SJCRH30 (cell line): ENCODE measurements around the gene CCL18. TPM values are rescaled to one million over a fixed set of nuclear protein-coding genes. Genes with fewer than 3 reads are reported as not detected.
"Not testable (repeated sequence)": the region's sequence is repeated elsewhere in the genome, so short reads cannot be mapped to it uniquely, and the experiment has no call there.

Source experiments
- DNase-seq, 2 experiments: peaks; one replicate each; pipeline ENCODE4 v3.0.0-alpha.2; 2015 to 2020
- H3K27ac ChIP-seq: fragments of 250-450 bp; sonication (Bioruptor Pico); 2 replicates; pipeline ENCODE4 v1.5.1; 2020; ENCODE audit warnings: mild to moderate bottlenecking, moderate library complexity
- H3K27me3 ChIP-seq: fragments of 250-450 bp; sonication (Bioruptor Pico); 2 replicates; pipeline ENCODE4 v1.5.1; 2020; ENCODE audit warnings: mild to moderate bottlenecking, moderate library complexity
- H3K36me3 ChIP-seq: fragments of 250-450 bp; sonication (Bioruptor Pico); 2 replicates; pipeline ENCODE4 v1.5.1; 2020; ENCODE audit warnings: mild to moderate bottlenecking, moderate library complexity
- H3K4me1 ChIP-seq: fragments of 250-450 bp; sonication (Bioruptor Pico); 2 replicates; pipeline ENCODE4 v1.5.1; 2020; ENCODE audit warnings: mild to moderate bottlenecking, moderate library complexity
- H3K4me3 ChIP-seq: fragments of 250-450 bp; sonication (Bioruptor Pico); 2 replicates; pipeline ENCODE4 v1.5.1; 2020; ENCODE audit warnings: mild to moderate bottlenecking, moderate library complexity
- H3K9me3 ChIP-seq: fragments of 250-450 bp; sonication (Bioruptor Pico); replicated peaks from 2 replicates; pipeline ENCODE4 v1.5.1; 2020; ENCODE audit warnings: mild to moderate bottlenecking, moderate library complexity
- total RNA-seq: library from RNA; depleted of rRNA; stranded (reverse); fragments of >200 nt; shearing (Covaris generic); gene quantifications from 2 replicates; pipeline ENCODE4 v1.2.3, GENCODE V29; 2014; rRNA removed

Gene CCL18, protein sequence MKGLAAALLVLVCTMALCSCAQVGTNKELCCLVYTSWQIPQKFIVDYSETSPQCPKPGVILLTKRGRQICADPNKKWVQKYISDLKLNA
- not detected in 2 replicates for total RNA-seq

DNA sequence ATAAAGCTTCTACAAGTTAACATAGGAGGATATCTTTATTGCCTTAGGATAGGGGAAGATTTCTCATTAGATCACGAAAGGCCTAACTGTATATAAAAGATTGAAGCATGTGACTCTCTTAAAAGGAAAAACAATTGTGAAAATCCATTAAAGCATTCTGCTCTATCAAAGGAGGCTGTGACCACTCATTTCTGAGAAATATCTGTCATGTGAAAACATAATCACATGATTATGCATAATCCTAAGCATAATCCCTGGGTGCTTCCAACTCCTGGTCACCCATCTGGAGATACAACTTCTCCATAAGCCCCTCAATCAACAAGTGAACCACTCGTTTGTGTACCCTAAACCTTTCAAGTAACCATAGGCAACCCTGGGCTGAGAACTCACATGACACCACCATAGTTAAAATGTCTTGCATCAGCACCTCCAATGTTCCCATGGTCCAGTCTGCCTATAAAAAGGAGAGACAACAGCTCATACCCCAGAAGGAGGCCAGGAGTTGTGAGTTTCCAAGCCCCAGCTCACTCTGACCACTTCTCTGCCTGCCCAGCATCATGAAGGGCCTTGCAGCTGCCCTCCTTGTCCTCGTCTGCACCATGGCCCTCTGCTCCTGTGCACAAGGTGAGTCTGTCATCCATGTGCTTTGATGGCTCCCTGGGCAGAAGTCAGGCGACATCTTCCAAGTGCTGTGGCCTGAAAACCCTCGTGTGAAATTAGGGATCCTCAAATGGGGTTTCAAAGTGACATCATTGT lies at the start of gene CCL18:
Gene CCL18, plus strand, starts transcription at position 487 of the 756 bp plus-strand sequence. Its CDS starts 71 bp downstream, at position 558.
- Histone ChIP-seq H3K4me3 (no peak within 1 kb of the TSS), H3K36me3 (no peaks in the 10 kb centered on the region), H3K27me3 (peaks cover 2% of the 10 kb centered on the region), H3K4me1 (no peaks in the 10 kb centered on the region), H3K9me3 (no peaks in the 10 kb centered on the region), H3K27ac (no peak within 1 kb of the TSS)
- no peak for DNase-seq

DNA sequence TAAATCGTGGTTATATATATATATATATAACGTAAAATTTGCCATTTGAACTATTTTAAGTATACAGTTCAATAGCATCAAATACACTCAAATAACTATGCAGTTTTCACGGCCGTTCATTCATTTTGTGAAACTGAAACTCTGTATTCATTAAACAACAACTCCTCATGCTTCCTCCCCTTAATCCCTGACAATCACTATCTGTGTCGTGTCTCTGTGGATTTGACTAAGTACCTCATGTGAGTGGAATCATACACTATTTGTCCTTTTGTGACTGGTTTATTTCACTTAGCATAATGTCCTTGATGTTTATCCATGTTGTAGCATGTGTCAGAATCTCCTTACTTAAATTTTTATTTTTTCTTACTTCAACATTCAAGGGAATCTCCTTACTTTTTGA lies 49.1 kb upstream of the CCL18 start:
- no peak for DNase-seq

DNA sequence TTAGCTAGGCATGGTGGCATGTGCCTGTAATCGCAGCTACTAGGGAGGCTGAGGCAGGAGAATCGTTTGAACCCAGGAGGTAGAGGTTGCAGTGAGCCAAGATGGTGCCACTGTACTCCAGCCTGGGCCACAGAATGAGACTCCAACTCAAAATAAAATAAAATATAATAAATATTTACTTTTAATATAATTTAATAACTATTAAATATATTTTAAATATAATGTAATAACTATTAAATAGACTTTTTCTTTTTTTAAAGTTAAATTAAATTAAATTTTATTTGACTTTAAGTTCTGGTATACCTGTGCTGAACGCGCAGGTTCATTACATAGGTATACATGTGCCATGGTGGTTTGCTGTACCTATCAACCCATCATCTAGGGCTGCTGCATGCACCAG lies 48.2 kb upstream of the CCL18 start:
- not testable (repeated sequence) for H3K27ac ChIP-seq, H3K9me3 ChIP-seq

More for the DNA sequence above, 49.1 kb upstream of the CCL18 start:
- Histone ChIP-seq H3K27ac (no peak overlapping the region), H3K4me3 (no peak overlapping the region), H3K9me3 (no peaks in the 10 kb centered on the region), H3K36me3 (no peaks in the 10 kb centered on the region), H3K27me3 (peaks cover 17% of the 10 kb centered on the region), H3K4me1 (no peaks in the 10 kb centered on the region)

DNA sequence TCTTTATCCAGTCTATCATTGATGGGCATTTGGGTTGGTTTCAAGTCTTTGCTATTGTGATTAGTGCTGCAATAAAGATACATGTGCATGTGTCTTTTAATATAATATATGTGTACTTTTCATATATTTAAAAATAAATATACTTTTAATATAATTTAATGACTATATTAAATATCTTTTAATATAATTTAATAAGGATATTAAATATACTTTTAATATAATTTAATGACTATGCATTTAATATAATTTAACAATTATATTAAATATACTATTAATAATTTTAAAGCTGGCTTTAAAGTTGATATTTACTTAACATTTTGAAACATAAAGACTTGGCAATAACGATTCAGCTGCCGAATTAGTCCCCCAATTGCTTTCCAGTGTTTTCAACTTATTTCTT lies 47.5 kb upstream of the CCL18 start:
- H3K36me3 ChIP-seq: no peaks in the 10 kb centered on the region
- no peak overlapping the region for H3K27ac ChIP-seq
- H3K27me3 ChIP-seq: peaks cover 17% of the 10 kb centered on the region
- no peak for DNase-seq
- no peaks in the 10 kb centered on the region for H3K4me1 ChIP-seq
- no peaks in the 10 kb centered on the region for H3K9me3 ChIP-seq
- H3K4me3 ChIP-seq: no peak overlapping the region

More for the DNA sequence above, 48.2 kb upstream of the CCL18 start:
- H3K4me1 ChIP-seq, H3K4me3 ChIP-seq, H3K36me3 ChIP-seq, DNase-seq: not testable (repeated sequence)
- H3K27me3 ChIP-seq: peaks cover 17% of the 10 kb centered on the region

DNA sequence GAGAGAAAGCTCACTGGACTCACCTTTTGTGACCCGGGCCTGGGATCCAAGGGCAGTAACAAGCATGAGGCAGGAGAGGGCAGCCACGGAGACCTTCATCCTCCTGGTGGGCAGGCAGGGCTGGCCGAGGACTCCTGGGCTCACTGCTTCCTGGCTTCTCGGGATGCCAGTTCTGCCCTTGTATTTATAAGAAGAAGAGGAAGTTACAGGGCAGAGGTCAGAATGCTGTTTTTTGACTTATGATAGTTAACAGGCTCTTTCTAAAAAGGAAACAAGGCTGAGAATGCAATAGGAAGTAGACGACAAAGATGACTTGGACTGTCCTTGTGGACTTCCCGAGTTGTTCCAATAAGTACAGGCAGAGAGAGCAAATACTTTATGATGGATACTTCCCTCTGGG lies 46.3 kb upstream of the CCL18 start, which contains the start of gene CCL23:
Gene CCL23, minus strand, starts transcription at position 174 of the 400 bp plus-strand sequence. Its CDS starts 75 bp downstream, at position 99.
- H3K27ac ChIP-seq: no peak within 1 kb of the TSS
- H3K4me3 ChIP-seq: no peak within 1 kb of the TSS
- H3K4me1 ChIP-seq: no peaks in the 10 kb centered on the region
- DNase-seq: no peak
- H3K36me3 ChIP-seq: no peaks in the 10 kb centered on the region
- H3K27me3 ChIP-seq: peaks cover 17% of the 10 kb centered on the region
- no peaks in the 10 kb centered on the region for H3K9me3 ChIP-seq

DNA sequence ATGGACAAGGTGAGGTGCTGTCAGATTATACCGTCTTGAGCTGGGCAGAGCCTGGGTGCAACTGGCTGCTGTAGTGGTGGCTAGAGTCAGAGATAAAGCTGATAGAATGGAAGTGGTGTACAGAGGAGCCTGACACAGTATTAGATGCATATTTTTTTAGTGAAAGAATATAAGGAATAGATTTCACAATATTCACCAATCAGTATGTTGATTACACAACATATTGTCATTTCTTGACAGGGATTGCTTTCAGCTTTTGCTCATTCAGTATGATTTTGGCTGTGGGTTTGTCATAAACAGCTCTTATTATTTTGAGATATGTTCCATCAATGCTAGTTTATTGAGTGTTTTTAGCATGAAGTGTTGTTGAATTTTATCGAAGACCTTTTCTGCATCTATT lies 44.6 kb upstream of the CCL18 start:
- DNase-seq: no peak
- no peaks in the 10 kb centered on the region for H3K4me1 ChIP-seq
- no peak overlapping the region for H3K4me3 ChIP-seq
- H3K9me3 ChIP-seq: no peaks in the 10 kb centered on the region
- H3K36me3 ChIP-seq: no peaks in the 10 kb centered on the region
- peaks cover 21% of the 10 kb centered on the region for H3K27me3 ChIP-seq
- H3K27ac ChIP-seq: no peak overlapping the region

DNA sequence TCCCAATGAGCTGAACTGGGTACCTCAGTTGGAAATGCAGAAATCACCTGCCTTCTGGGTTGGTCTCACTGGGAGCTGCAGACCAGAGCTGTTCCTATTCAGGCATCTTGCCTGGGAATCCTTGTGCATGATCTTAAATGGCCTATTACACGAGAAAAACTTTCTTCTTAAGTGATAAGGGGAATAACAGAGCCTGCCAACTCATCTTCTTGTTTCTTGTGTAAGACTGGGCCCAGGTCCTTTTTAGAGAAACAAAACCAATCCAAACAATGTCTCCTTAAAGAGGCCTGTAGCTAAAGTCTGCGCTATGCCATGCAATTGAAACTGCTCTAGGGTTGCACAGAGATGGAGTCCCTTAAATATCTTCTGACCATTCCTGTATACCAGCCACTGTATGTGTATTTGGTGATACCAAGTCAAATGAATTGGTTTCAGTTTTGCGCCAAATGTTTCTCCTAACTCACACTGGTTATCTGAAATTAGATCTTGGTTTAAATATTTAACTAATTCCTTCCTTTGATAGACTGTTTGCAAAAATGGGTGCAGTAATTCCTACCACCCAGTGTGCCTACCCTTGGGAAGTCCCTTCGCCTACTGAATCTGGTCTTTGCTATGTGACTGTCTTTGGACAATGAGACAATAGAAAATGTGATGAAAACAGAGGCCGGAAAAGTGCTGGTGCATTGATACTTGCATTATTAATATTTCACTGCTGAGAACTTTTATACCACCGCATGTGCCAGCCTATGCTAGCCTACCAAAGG lies 39.8 kb upstream of the CCL18 start:
- H3K27me3 ChIP-seq: 0 out of 2 replicates have a peak, but pooled peaks cover 5% of the 10 kb centered on the region
- no peaks in the 10 kb centered on the region for H3K9me3 ChIP-seq
- H3K27ac ChIP-seq: no peak overlapping the region

DNA sequence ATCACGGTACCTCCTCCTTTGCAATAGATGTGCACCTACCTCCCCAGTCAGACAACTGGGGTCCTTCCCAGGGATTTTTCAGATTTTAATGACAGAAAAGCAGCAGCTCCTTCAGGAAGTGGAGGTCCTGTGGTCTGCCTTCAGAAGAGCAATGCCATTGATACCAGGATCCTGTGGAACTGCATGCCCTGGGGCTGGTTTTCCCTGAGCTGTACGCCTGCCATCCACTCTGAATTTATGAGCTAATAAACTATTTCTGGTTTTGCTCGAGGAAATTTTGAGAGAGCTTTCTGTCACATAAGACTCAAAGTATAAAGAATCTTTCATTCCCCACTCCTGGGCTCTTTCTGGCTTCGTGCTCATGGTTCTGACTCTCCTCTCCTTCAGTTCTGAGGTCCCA lies 36.3 kb upstream of the CCL18 start:
- no peak for DNase-seq
- Histone ChIP-seq H3K4me3 (no peak overlapping the region), H3K4me1 (no peaks in the 10 kb centered on the region), H3K36me3 (no peaks in the 10 kb centered on the region), H3K27ac (no peak overlapping the region), H3K9me3 (no peaks in the 10 kb centered on the region), H3K27me3 (peaks cover 10% of the 10 kb centered on the region; the same call in 1 of the 2 replicates)

More for the DNA sequence above, 39.8 kb upstream of the CCL18 start:
- Histone ChIP-seq H3K4me1 (no peaks in the 10 kb centered on the region), H3K4me3 (no peak overlapping the region), H3K36me3 (no peaks in the 10 kb centered on the region)
- no peak for DNase-seq

DNA sequence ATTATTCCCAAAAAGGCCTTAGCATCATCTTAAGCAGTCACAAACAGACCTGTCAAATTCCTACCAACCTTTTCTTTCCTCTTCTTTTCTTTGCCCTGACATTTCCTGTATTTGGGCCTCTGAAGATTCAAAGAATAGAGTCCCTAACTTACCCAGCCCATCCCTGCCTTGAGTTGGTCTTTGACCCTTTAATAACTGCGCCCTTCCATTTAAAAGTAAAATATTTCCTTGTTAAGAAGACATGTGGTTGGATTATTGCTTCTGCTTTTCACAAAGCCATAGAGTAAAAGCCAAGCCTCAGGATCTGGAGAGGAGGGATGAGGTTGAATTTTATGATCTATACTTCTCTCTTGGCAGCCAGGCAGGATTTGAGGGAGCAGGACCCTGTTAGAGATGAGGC lies 33.1 kb upstream of the CCL18 start:
- Histone ChIP-seq H3K27me3 (peaks cover 13% of the 10 kb centered on the region), H3K9me3 (no peaks in the 10 kb centered on the region), H3K4me1 (no peaks in the 10 kb centered on the region), H3K36me3 (no peaks in the 10 kb centered on the region), H3K4me3 (no peak overlapping the region), H3K27ac (no peak overlapping the region)
- DNase-seq: no peak

DNA sequence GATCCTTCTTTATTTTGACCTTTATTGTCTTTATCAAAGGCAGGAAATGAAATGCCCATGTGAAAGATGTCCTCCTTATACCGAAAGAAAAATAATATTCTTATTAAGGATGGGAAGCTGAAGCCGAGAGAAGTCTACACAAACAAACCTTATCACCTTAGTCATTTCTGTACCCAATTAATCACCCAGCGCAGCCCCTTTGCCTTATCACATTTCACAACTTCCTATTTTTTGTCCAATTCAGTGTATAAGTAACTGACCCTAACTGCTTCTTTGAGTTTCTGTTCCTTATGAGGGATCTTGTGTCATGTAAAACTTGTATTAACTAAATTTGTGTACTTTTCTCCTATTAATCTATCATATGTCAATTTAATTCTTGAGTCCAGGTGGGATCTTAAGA lies 29.9 kb upstream of the CCL18 start:
- H3K27ac ChIP-seq: no peak overlapping the region

DNA sequence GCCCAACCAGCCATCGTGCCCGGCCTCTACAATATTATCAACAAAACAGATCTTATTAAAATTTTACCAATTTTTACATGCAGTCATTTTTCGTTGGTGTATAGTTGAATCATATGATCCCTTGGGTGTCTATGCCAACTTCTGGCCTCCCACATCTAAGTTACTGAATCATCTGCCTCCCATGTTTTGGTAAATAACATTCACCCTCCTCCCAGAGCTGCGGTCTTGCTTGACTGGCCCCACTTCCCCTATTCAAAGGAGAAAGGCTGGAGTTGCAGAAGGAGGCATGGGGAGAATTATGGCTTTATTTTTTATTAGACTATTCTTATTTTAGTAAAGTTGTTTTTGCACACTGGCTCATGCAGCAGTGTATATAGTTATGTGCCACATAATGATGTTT lies 27.8 kb upstream of the CCL18 start:
- H3K36me3 ChIP-seq: no peaks in the 10 kb centered on the region
- no peaks in the 10 kb centered on the region for H3K9me3 ChIP-seq
- no peak for DNase-seq
- H3K27me3 ChIP-seq: peaks cover 20% of the 10 kb centered on the region
- no peaks in the 10 kb centered on the region for H3K4me1 ChIP-seq
- H3K27ac ChIP-seq: no peak overlapping the region
- H3K4me3 ChIP-seq: no peak overlapping the region

More for the DNA sequence above, 29.9 kb upstream of the CCL18 start:
- no peak overlapping the region for H3K4me3 ChIP-seq
- no peaks in the 10 kb centered on the region for H3K9me3 ChIP-seq
- no peaks in the 10 kb centered on the region for H3K36me3 ChIP-seq
- DNase-seq: no peak
- peaks cover 20% of the 10 kb centered on the region for H3K27me3 ChIP-seq
- H3K4me1 ChIP-seq: no peaks in the 10 kb centered on the region

DNA sequence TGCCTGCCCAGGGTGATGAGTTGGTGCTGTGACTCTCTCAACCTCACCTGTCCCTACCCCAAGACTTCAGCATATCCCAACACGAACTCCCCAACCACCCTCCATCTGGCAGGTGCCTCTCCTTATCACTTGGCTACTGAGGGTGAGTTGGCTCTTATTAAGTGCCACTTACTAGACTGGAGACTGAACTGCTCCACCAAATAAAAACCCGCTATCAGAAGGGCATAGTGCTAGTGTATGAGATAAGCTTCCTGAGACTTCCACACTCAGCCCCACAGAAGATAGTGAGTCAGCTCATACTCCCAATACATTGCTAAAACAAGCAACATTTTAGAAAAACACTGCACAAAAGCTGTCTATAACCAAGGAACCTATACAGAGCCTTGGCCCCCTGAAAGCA lies 16.0 kb upstream of the CCL18 start:
- no peaks in the 10 kb centered on the region for H3K36me3 ChIP-seq
- no peak overlapping the region for H3K4me3 ChIP-seq
- DNase-seq: no peak
- H3K4me1 ChIP-seq: no peaks in the 10 kb centered on the region
- 0 out of 2 replicates have a peak, but pooled peaks cover 6% of the 10 kb centered on the region for H3K27me3 ChIP-seq
- 0 out of 2 replicates have a peak, but pooled peaks cover 2% of the 10 kb centered on the region for H3K9me3 ChIP-seq
- H3K27ac ChIP-seq: no peak overlapping the region

DNA sequence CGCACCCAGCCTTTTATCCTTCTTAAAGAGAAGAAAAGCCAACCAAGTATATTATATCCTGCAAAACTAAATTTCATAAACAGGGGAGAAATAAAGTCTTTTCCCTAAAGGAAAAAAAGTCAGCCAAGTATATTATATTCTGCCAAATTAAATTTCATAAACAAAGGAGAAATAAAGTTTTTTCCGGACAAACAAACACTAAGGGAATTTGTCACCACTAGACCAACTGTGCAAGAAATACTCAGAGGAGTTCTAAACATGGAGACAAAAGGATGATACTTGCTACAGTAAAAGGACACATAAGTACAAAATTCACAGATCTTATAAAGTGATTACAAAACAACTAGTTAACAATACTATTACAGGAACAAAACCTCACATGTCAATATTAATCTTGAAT lies 14.4 kb upstream of the CCL18 start:
- Histone ChIP-seq H3K9me3 (0 out of 2 replicates have a peak, but pooled peaks cover under 1% of the 10 kb centered on the region), H3K27me3 (0 out of 2 replicates have a peak, but pooled peaks cover 3% of the 10 kb centered on the region), H3K27ac (no peak overlapping the region), H3K4me1 (no peaks in the 10 kb centered on the region), H3K4me3 (no peak overlapping the region), H3K36me3 (no peaks in the 10 kb centered on the region)
- DNase-seq: no peak

DNA sequence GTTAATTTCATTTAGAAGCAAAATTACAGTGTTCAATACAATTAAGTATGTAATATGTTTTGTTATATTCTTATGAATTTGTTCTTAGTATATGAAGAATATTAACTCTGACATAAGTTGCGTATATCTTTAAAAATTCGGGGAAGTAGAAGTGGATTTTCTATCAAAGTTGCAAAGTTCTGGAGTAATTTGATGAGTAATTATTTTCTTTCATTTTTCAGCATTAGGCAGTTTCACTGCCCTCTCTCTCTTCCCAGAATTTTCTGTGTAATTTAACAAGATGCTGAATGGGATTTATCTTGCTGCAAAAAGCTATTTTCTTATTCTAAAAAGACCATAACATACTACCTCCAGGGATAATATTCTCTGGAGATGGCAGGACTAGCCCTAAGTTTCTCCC lies 8.9 kb upstream of the CCL18 start:
- H3K27me3 ChIP-seq: no peaks in the 10 kb centered on the region
- H3K4me3 ChIP-seq: no peak overlapping the region
- H3K9me3 ChIP-seq: no peaks in the 10 kb centered on the region
- no peak for DNase-seq
- H3K27ac ChIP-seq: no peak overlapping the region
- H3K4me1 ChIP-seq: no peaks in the 10 kb centered on the region
- H3K36me3 ChIP-seq: no peaks in the 10 kb centered on the region

DNA sequence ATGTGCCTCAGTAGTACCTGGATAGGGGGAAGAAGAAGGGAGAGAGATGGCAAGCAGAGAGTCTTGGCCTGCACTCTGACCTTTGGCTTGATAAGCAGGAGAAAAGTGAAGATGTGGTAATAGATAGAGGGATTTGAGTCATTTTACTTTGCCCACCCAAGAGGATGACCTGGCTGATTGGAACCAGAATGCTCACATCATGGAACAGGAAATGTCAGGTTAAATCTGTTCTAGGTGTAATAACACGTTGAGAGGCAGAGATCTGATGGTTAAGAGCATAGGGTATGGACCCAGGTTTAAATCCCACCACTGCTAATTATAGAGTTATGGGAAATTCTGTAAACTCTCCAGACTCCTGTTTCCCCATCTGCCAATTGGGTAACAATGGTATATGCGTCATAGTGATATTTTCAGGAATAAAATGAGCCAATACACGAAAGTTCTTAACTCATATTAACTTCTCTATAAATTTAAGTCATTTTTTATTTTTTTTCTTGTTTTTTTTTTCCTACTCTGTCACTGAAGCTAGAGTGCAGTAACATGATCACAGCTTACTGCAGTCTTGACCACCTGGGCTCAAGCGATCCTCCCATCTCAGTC lies 8.1 kb upstream of the CCL18 start:
- H3K27ac ChIP-seq: no peak overlapping the region
- DNase-seq: no peak
- H3K36me3 ChIP-seq: no peaks in the 10 kb centered on the region
- peaks cover under 1% of the 10 kb centered on the region; the same call in 1 of the 2 replicates for H3K27me3 ChIP-seq
- H3K4me3 ChIP-seq: no peak overlapping the region
- H3K4me1 ChIP-seq: no peaks in the 10 kb centered on the region
- H3K9me3 ChIP-seq: no peaks in the 10 kb centered on the region
